H1 (cell line): ENCODE measurements around the gene PRPF38A. TPM values are rescaled to one million over a fixed set of nuclear protein-coding genes. Genes with fewer than 3 reads are reported as not detected.

Experiments used
- CHD2 ChIP-seq: IDR thresholded peaks from 2 replicates; pipeline ENCODE4 v1.6.1; 2012; ENCODE audit warnings: low read length, improper control_type of control experiment
- EGR1 ChIP-seq: IDR thresholded peaks from 2 replicates; pipeline ENCODE4 v1.6.1; 2011; ENCODE audit warnings: low read depth, low read length, borderline replicate concordance
- POLR2A ChIP-seq, 2 experiments: IDR thresholded peaks; 1 replicate in 1 of 2; 2 replicates in 1 of 2; pipeline ENCODE4 v1.6.1; 2011; ENCODE audit warnings: low read depth in 2 of 2, low read length in 2 of 2, mild to moderate bottlenecking in 2 of 2; ENCODE audit errors: control extremely low read depth in 1 of 2
- RBBP5 ChIP-seq: IDR thresholded peaks from 2 replicates; pipeline ENCODE4 v1.7.1; 2012; ENCODE audit warnings: low read depth, mild to moderate bottlenecking, inconsistent platforms, low read length, moderate library complexity, borderline replicate concordance
- TAF1 ChIP-seq: IDR thresholded peaks from 2 replicates; pipeline ENCODE4 v1.6.1; 2011; ENCODE audit warnings: mild to moderate bottlenecking, low read depth, low read length
- TBP ChIP-seq: IDR thresholded peaks from 2 replicates; pipeline ENCODE4 v1.6.1; 2011; ENCODE audit warnings: low read depth, low read length, improper control_type of control experiment
- TCF12 ChIP-seq: IDR thresholded peaks from 2 replicates; pipeline ENCODE4 v1.6.1; 2011; ENCODE audit warnings: low read depth, mild to moderate bottlenecking, low read length
- YY1 ChIP-seq: IDR thresholded peaks from 2 replicates; pipeline ENCODE4 v1.6.1; 2011; ENCODE audit warnings: low read depth, mild to moderate bottlenecking, low read length
- polyA plus RNA-seq, 7 experiments: library from polyadenylated mRNA; depleted of rRNA in 3 of 7; stranded (reverse) in 5 of 7; unstranded in 2 of 7; fragments of >200 nt in 5 of 7; fragments of 200-250 nt in 2 of 7; gene quantifications; 1 replicate in 5 of 7; 2 replicates in 1 of 7; 4 replicates in 1 of 7; pipeline versions ENCODE4 v1.2.1 to v1.2.3, GENCODE V29; 2011 to 2013; ENCODE audit warnings: missing spikeins in 2 of 7, mixed read lengths in 2 of 7
- total RNA-seq: library from RNA; stranded (reverse); fragmentation: NEBNext Ultra II Directional; extraction: Animal tissue kit (Norgen Biotek cat#: 25700); gene quantifications from 2 replicates; pipeline ENCODE4 v1.2.1, GENCODE V29; 2021

The PRPF38A gene
- total and polyA plus RNA-seq, 2 of the 8 experiments (the other 6 are each of a cell fraction or from before 2014, with no cell fraction given), result 25.6 to 76.2 TPM

DNA sequence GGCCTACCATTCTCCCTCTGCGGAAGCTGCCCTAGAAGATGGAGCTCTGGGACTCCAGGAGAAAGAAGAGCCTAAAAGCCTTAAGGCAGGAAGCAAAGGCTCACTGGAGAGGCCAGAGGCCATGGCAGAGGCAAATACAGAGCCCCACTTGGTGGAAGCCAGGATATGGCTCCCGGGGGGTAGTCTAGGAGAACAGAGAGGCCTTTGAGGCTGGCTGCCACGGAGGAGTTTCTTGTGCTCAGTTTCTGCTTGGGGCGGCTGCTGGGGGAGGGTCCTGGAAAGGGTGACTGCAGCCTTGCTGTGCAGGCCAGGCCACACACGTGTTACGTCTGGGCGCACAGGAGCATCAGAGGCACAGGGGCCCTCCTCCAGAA is 43.8 kb upstream of the PRPF38A start (continued):
- no peak for TF ChIP-seq CHD2
- TF ChIP-seq TCF12, result no peak
- TF ChIP-seq TAF1, result no peak
- TF ChIP-seq TBP, result no peak
- no peak for TF ChIP-seq RBBP5
- TF ChIP-seq YY1, result no peak
- TF ChIP-seq EGR1, result no peak
- no peak for TF ChIP-seq POLR2A (IDR thresholded peaks at IDR 0.05; ENCODE audit: control extremely low read depth in 1 of 2, low read depth in 2 of 2, low read length in 2 of 2)
